Thyroid gland (tissue), 4 donors: ENCODE results near the gene FBLN5. TPM values are rescaled to one million over a fixed set of nuclear protein-coding genes. Genes with fewer than 3 reads are reported as not detected.

Experiments
- DNase-seq, 2 donors: peaks; one replicate each; pipeline ENCODE4 v3.0.0-alpha.2; 2019
- H3K27ac ChIP-seq, 3 donors: fragments of 200-600 bp; sonication (generic); 1 replicate in 2 of 3; 2 replicates in 1 of 3; pipeline ENCODE4 v1.5.1; 2016 to 2019; ENCODE audit warnings: mild to moderate bottlenecking in 1 of 3, moderate library complexity in 1 of 3
- H3K27me3 ChIP-seq: fragments of 200-600 bp; sonication (generic); one replicate; pipeline ENCODE4 v1.5.1; 2019
- H3K36me3 ChIP-seq, 2 donors: fragments of 200-600 bp; sonication (generic); one replicate each; pipeline ENCODE4 v1.5.1; 2016 to 2019
- H3K4me1 ChIP-seq, 2 donors: fragments of 200-600 bp; sonication (generic); one replicate each; pipeline ENCODE4 v1.5.1; 2017 to 2019
- H3K4me3 ChIP-seq, 3 donors: fragments of 200-600 bp; sonication (generic); replicated peaks in 1 of 3; 1 replicate in 2 of 3; 2 replicates in 1 of 3; pipeline ENCODE4 v1.5.1; 2016; ENCODE audit warnings: mild to moderate bottlenecking in 1 of 3
- H3K9me3 ChIP-seq: fragments of 200-600 bp; sonication (generic); one replicate; pipeline ENCODE4 v1.5.1; 2017
- CTCF ChIP-seq, 6 experiments: fragments of 200-600 bp in 3 of 6; fragments of 450-650 bp in 3 of 6; sonication (generic) in 3 of 6; IDR thresholded peaks; one replicate each; pipeline ENCODE4 v1.5.1; 2016 to 2019; ENCODE audit warnings: antibody characterized with exemption in 6 of 6, mild to moderate bottlenecking in 2 of 6, inconsistent platforms in 1 of 6, moderate library complexity in 1 of 6
- POLR2A ChIP-seq, 2 donors: fragments of 450-650 bp; IDR thresholded peaks; one replicate each; pipeline ENCODE4 v1.6.1; 2017; ENCODE audit warnings: antibody characterized with exemption in 2 of 2, mild to moderate bottlenecking in 2 of 2, moderate library complexity in 1 of 2
- WGBS, 2 donors: methylation state at CpG; one replicate each; pipeline ENCODE4 v1.1.5; 2017; 5-methylcytosine and 5-hydroxymethylcytosine counted together
- intact Hi-C: fragments of 100-400 bp; cut with DNase I; formaldehyde crosslinking; loops from one replicate; pipeline ENCODE4 v1.15.1; 2023
- total RNA-seq, 4 donors: library from RNA; depleted of rRNA; stranded (reverse); fragments of >200 nt; gene quantifications; one replicate each; pipeline ENCODE4 v1.2.3, GENCODE V29; 2016

FBLN5 gene
- total RNA-seq, 4 donors from 2014 or later: 71.5 to 110 (median 86.4) TPM

DNA sequence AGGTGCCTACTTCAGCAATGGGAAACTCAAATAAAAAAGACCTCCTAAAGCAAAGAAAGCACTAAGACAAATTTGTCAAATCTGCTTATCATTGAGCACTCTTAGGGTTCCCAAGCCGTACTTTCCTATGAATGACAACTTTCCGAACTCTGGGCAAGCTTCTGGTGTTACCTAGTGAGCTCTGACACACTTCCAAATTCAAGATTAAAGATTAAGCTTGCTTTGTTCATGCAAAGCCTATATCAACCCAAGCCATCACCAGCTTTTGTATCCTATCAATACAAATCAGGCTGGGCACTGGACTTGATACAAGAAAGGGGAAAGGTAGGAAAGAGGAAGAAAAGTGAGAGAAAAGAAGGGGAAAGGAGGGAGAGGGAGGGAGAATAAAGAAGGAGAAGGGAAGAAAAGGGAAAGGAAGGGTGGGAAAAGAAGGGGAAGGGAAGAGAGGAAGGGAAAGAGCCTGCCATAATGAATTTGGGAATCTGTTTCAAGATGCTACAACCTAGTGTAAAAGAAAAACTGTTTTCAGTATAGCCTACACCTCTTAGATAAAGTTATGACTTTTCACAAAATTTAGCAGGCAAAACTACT lies 23.8 kb upstream of the FBLN5 start:
- TF ChIP-seq POLR2A (IDR thresholded peaks at IDR 0.05) (no peak), CTCF (IDR thresholded peaks at IDR 0.05) (no peak)
- WGBS, 2 donors: 94 to 96% methylated on average over 2 of the region's 2 CpGs
- Histone ChIP-seq H3K9me3 (no peaks in the 10 kb centered on the region), H3K27ac (no peak overlapping the region), H3K27me3 (no peaks in the 10 kb centered on the region), H3K4me3 (no peak overlapping the region), H3K36me3 (peaks cover 9 to 51% of the 10 kb centered on the region in 2 donors), H3K4me1 (no peaks in the 10 kb centered on the region)
- intact Hi-C loops: no loop called here
- no peak for DNase-seq

DNA sequence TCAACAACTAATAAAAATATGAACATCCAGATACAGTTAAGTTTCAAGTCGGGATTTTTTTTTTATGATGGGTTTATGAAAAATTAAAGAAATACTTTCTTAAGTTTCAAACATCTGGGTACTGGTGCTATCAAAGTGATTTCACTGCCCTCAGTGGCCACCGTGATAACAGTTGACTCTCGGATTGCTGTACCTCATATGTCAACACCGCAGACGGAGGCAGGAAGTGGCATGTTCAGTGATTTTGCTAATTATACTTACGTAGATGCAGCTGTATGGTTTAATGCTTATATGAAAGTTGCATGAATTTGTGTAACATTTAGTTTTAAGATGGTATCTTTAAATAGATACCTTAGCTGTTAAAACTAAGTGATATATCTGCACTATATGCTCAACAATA lies 20.8 kb upstream of the FBLN5 start:
- H3K27ac ChIP-seq: no peak overlapping the region
- 85 to 88% methylated on average over 6 of the region's 6 CpGs for WGBS, 2 donors
- intact Hi-C loops: no loop called here
- TF ChIP-seq POLR2A (IDR thresholded peaks at IDR 0.05) (no peak), CTCF (IDR thresholded peaks at IDR 0.05) (no peak)
- DNase-seq: no peak
- no peaks in the 10 kb centered on the region for H3K27me3 ChIP-seq
- no peaks in the 10 kb centered on the region for H3K4me1 ChIP-seq
- H3K36me3 ChIP-seq: peaks cover 9 to 37% of the 10 kb centered on the region in 2 donors
- H3K9me3 ChIP-seq: no peaks in the 10 kb centered on the region
- no peak overlapping the region for H3K4me3 ChIP-seq

DNA sequence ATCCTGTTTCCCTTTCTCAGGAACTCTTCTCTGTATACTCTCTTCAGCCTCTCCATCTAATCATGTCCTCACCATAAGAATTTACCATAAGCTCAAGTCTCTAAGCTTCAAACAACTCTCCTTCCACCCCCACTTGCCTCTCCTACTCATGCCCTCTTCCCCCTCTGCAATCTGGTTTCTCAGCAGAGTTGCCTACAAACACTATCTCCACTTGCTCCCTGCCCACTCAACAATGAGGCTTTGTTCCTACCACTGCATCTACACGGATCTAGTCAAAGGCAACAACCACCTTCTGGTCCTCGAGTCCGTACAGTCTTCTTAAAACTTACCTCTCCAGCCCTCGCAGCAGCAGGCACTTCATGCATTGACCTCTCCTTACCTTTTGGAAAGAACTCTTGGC lies 17.2 kb upstream of the FBLN5 start:
- H3K36me3 ChIP-seq: peaks cover 3 to 18% of the 10 kb centered on the region in 2 donors
- TF ChIP-seq CTCF (IDR thresholded peaks at IDR 0.05) (no peak), POLR2A (IDR thresholded peaks at IDR 0.05) (no peak)
- intact Hi-C loops: no loop called here
- 36 to 48% methylated on average over 4 of the region's 4 CpGs for WGBS, 2 donors
- H3K27me3 ChIP-seq: no peaks in the 10 kb centered on the region
- H3K9me3 ChIP-seq: no peaks in the 10 kb centered on the region
- H3K4me3 ChIP-seq: no peak overlapping the region
- H3K27ac ChIP-seq: no peak overlapping the region
- no peak for DNase-seq
- H3K4me1 ChIP-seq: no peaks in the 10 kb centered on the region

DNA sequence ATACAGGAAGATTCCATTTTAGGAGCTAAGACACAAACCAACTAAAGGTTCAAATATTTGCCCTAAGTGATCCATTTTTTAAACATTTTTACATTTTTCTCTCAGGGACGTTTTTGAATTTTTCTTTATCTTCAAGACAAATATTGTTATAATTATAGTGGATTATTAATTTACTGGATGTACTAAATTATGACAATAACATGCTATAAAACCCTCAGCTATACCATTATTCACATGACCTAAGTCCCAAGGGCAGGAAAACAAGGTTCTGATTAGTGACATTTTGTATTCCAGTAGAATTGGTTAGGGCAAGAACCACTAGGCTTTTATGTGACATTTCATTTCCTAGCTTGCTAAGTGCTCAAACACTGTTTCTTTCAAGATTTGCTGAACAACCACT lies 16.5 kb upstream of the FBLN5 start:
- no peak overlapping the region for H3K27ac ChIP-seq
- H3K36me3 ChIP-seq: peaks cover 0 to 11% of the 10 kb centered on the region in 2 donors
- no peaks in the 10 kb centered on the region for H3K4me1 ChIP-seq
- no peaks in the 10 kb centered on the region for H3K27me3 ChIP-seq
- DNase-seq: no peak
- no peak for TF ChIP-seq CTCF (IDR thresholded peaks at IDR 0.05)
- no peak for TF ChIP-seq POLR2A (IDR thresholded peaks at IDR 0.05)
- no peak overlapping the region for H3K4me3 ChIP-seq
- 71 to 79% methylated on average over 1 of the region's 1 CpG for WGBS, 2 donors
- no peaks in the 10 kb centered on the region for H3K9me3 ChIP-seq
- intact Hi-C loops: no loop called here

GRCh38 chr14:91963465-91963864 lies 16.0 kb upstream of the FBLN5 start:
- Histone ChIP-seq H3K27ac (no peak overlapping the region), H3K4me3 (no peak overlapping the region), H3K27me3 (no peaks in the 10 kb centered on the region), H3K4me1 (no peaks in the 10 kb centered on the region), H3K9me3 (no peaks in the 10 kb centered on the region), H3K36me3 (peaks cover 0 to 6% of the 10 kb centered on the region in 2 donors)
- DNase-seq: no peak
- intact Hi-C loops: no loop called here
- 77 to 81% methylated on average over 6 of the region's 6 CpGs for WGBS, 2 donors
- TF ChIP-seq POLR2A (IDR thresholded peaks at IDR 0.05) (no peak), CTCF (IDR thresholded peaks at IDR 0.05) (no peak)
